Gastrocnemius medialis (tissue), 4 donors: ENCODE data around the gene TSNAX. TPM values are rescaled to one million over a fixed set of nuclear protein-coding genes. Genes with fewer than 3 reads are reported as not detected.
"Not testable (repeated sequence)": the region's sequence is repeated elsewhere in the genome, so short reads cannot be mapped to it uniquely, and the experiment has no call there.

Experiments used
- ATAC-seq, 2 donors: fragments of 150-250 bp; one replicate each; pipeline ENCODE4 v1.9.1; 2016
- DNase-seq, 2 donors: peaks; one replicate each; pipeline ENCODE4 v3.0.0-alpha.2; 2019
- H3K27ac ChIP-seq, 4 donors: fragments of 200-600 bp; sonication (generic); 1 replicate in 1 of 4; 2 replicates in 3 of 4; pipeline ENCODE4 v1.5.1; 2016 to 2018; ENCODE audit warnings: mild to moderate bottlenecking in 2 of 4, moderate library complexity in 1 of 4
- H3K27me3 ChIP-seq, 3 donors: fragments of 200-600 bp; sonication (generic) in 2 of 3; 1 replicate in 1 of 3; 2 replicates in 2 of 3; pipeline versions ENCODE4 v1.5.1 to v1.6.0; 2016 to 2019; ENCODE audit warnings: mild to moderate bottlenecking in 1 of 3, moderate library complexity in 1 of 3
- H3K36me3 ChIP-seq, 2 donors: fragments of 200-600 bp; sonication (generic) in 1 of 2; one replicate each; pipeline ENCODE4 v1.5.1; 2017 to 2018
- H3K4me1 ChIP-seq, 2 donors: fragments of 200-600 bp; sonication (generic) in 1 of 2; one replicate each; pipeline ENCODE4 v1.5.1; 2016 to 2017; ENCODE audit warnings: mild to moderate bottlenecking in 2 of 2
- H3K4me3 ChIP-seq, 4 donors: fragments of 200-600 bp; sonication (generic) in 3 of 4; 1 replicate in 1 of 4; 2 replicates in 3 of 4; pipeline ENCODE4 v1.5.1; 2016 to 2019; ENCODE audit warnings: mild to moderate bottlenecking in 2 of 4
- H3K9me3 ChIP-seq, 3 donors: fragments of 200-600 bp; sonication (generic) in 2 of 3; 1 replicate in 1 of 3; 2 replicates in 2 of 3; pipeline ENCODE4 v1.5.1; 2016 to 2019
- POLR2A ChIP-seq, 2 donors: fragments of 450-650 bp; IDR thresholded peaks; one replicate each; pipeline ENCODE4 v1.6.1; 2017; ENCODE audit warnings: antibody characterized with exemption in 2 of 2, mild to moderate bottlenecking in 2 of 2, moderate library complexity in 2 of 2
- in situ Hi-C, 4 donors: fragments of 200-750 bp; cut with MboI; loops; one replicate each; pipeline versions ENCODE4 v1.15.0 to v1.8.0; 2017; ENCODE audit warnings: low sequenced_read_pairs in 4 of 4
- intact Hi-C: fragments of 100-400 bp; cut with DNase I; formaldehyde crosslinking; loops from one replicate; pipeline ENCODE4 v1.15.1; 2023; ENCODE audit warnings: low total_unique reads
- total RNA-seq, 4 donors: library from RNA; depleted of rRNA; stranded (reverse); fragments of >200 nt; gene quantifications; one replicate each; pipeline versions ENCODE4 v1.1.0 to v1.2.3, GENCODE V29; 2016
- TF ChIP-seq, protein P1 (sequence below), 5 experiments: fragments of 450-650 bp in 3 of 5; fragments of 200-600 bp in 2 of 5; sonication (generic) in 2 of 5; IDR thresholded peaks in 4 of 5; conservative IDR thresholded peaks in 1 of 5; 1 replicate in 4 of 5; 2 replicates in 1 of 5; pipeline ENCODE4 v1.5.1; 2016 to 2019; ENCODE audit warnings: antibody characterized with exemption in 5 of 5, mild to moderate bottlenecking in 3 of 5, moderate library complexity in 3 of 5

The TSNAX gene
- total RNA-seq, 4 donors from 2014 or later: 47.8 to 84.2 (median 77.8) TPM

DNA sequence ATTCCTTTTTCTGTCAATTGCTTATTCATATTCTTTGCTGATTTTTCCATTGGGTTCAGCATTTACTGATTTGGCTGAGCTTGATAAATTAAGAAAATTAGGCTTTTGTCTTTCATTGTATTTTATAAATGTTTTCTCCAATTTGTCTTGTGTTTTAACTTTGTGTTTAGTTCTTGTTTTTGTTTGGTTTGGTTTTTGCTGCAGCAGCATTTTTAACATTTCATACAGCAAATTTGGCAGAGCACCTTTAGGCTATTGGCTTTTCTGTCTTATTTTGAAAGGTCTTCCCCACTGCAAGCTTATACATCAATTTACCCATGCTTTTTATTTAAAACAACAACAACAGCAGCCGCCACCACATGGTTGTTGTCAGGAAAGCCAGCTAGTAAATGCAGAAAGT, 64.3 kb downstream of the TSNAX start:
- Histone ChIP-seq H3K4me1 (peaks cover 3 to 12% of the 10 kb centered on the region in 2 donors), H3K27me3 (no peaks in the 10 kb centered on the region), H3K36me3 (no peaks in the 10 kb centered on the region), H3K27ac (no peak overlapping the region), H3K9me3 (no peaks in the 10 kb centered on the region), H3K4me3 (no peak overlapping the region)
- in situ Hi-C loops (no loop called here), intact Hi-C loops (loop anchor here (5.0 kb wide), 2 partner anchors 256 to 351 kb away; partner anchors contain the start of genes EXOC8, GNPAT and SPRTN)
- ATAC-seq (no peak), DNase-seq (no peak)
- TF ChIP-seq POLR2A (IDR thresholded peaks at IDR 0.05): no peak
- TF ChIP-seq, protein P1, sequence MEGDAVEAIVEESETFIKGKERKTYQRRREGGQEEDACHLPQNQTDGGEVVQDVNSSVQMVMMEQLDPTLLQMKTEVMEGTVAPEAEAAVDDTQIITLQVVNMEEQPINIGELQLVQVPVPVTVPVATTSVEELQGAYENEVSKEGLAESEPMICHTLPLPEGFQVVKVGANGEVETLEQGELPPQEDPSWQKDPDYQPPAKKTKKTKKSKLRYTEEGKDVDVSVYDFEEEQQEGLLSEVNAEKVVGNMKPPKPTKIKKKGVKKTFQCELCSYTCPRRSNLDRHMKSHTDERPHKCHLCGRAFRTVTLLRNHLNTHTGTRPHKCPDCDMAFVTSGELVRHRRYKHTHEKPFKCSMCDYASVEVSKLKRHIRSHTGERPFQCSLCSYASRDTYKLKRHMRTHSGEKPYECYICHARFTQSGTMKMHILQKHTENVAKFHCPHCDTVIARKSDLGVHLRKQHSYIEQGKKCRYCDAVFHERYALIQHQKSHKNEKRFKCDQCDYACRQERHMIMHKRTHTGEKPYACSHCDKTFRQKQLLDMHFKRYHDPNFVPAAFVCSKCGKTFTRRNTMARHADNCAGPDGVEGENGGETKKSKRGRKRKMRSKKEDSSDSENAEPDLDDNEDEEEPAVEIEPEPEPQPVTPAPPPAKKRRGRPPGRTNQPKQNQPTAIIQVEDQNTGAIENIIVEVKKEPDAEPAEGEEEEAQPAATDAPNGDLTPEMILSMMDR (IDR thresholded peaks at IDR 0.05 in 4 of 5, conservative IDR thresholded peaks at IDR 0.05 in 1 of 5): no peak

DNA sequence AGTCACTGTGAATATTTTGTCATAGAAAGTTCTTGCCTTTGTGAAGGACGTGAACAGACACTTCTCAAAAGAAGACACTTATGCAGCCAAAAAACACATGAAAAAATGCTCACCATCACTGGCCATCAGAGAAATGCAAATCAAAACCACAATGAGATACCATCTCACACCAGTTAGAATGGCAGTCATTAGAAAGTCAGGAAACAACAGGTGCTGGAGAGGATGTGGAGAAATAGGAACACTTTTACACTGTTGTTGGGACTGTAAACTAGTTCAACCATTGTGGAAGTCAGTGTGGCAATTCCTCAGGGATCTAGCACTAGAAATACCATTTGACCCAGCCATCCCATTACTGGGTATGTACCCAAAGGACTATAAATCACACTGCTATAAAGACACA, 64.8 kb downstream of the TSNAX start:
- ATAC-seq, H3K4me3 ChIP-seq, DNase-seq, H3K36me3 ChIP-seq, H3K27me3 ChIP-seq, H3K9me3 ChIP-seq, H3K27ac ChIP-seq, in situ Hi-C loops: not testable (repeated sequence)
- peaks cover 3 to 12% of the 10 kb centered on the region in 2 donors for H3K4me1 ChIP-seq
- intact Hi-C loops: loop anchor here (5.0 kb wide), 2 partner anchors 256 to 351 kb away; partner anchors contain the start of genes EXOC8, GNPAT and SPRTN

DNA sequence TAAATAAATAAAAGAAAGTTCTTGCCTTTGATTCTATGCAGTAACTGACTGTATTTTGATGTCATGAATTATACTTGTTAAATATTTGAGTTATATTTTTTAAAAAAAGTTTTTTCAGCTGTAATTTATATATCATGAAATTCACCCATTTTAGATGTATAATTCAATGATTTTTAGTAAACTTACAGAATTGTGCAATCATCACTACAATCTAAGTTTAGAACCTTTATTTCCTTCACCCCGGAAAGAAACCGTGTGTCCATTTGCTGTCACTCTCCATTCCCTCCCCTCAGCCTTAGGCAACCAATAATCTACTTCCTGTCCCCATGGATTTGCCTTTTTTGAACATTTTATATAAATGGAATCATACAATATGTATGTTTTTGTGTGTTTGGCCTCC, 65.7 kb downstream of the TSNAX start:
- ATAC-seq: no peak
- no peak for TF ChIP-seq POLR2A (IDR thresholded peaks at IDR 0.05)
- TF ChIP-seq, protein P1 (IDR thresholded peaks at IDR 0.05 in 4 of 5, conservative IDR thresholded peaks at IDR 0.05 in 1 of 5): no peak
- Histone ChIP-seq H3K27me3 (no peaks in the 10 kb centered on the region), H3K4me3 (no peak overlapping the region), H3K9me3 (no peaks in the 10 kb centered on the region), H3K36me3 (no peaks in the 10 kb centered on the region), H3K27ac (no peak overlapping the region), H3K4me1 (peaks cover 3 to 12% of the 10 kb centered on the region in 2 donors)
- DNase-seq: no peak
- intact Hi-C loops: loop anchor here (5.0 kb wide), 2 partner anchors 257 to 352 kb away; partner anchors contain the start of genes EXOC8, GNPAT and SPRTN
- in situ Hi-C loops: no loop called here

DNA sequence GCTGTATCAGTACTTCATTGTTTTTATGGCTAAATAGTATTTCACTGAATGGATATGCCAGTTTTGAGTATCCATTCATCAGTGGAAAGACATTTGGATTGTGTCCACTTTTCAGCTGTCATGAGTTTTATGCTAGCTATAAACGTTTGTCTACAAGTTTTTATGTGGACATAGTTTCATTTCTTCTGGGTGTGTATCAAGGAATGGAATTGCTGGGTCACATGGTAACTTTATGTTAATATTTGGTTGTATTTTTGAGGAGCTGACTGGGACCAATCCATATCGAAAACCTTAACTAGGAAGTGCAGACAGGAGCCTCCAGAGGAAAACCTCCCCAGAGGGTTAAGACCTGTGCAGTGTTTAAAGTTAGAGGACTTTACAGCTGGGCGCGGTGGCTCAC, 66.3 kb downstream of the TSNAX start:
- H3K9me3 ChIP-seq: no peaks in the 10 kb centered on the region
- no peaks in the 10 kb centered on the region for H3K27me3 ChIP-seq
- intact Hi-C loops (loop anchor here (5.0 kb wide), 2 partner anchors 257 to 352 kb away; partner anchors contain the start of genes EXOC8, GNPAT and SPRTN), in situ Hi-C loops (loop anchor here in 1 of 4 donors (5.0 kb wide), 1 partner anchor 237 kb away; no protein-coding TSS in a partner anchor)
- H3K36me3 ChIP-seq: no peaks in the 10 kb centered on the region
- H3K4me3 ChIP-seq: no peak overlapping the region
- ATAC-seq (no peak), DNase-seq (no peak)
- no peak for TF ChIP-seq POLR2A (IDR thresholded peaks at IDR 0.05)
- TF ChIP-seq, protein P1 (IDR thresholded peaks at IDR 0.05 in 4 of 5, conservative IDR thresholded peaks at IDR 0.05 in 1 of 5): no peak
- H3K4me1 ChIP-seq: peaks cover 3 to 12% of the 10 kb centered on the region in 2 donors
- no peak overlapping the region for H3K27ac ChIP-seq

DNA sequence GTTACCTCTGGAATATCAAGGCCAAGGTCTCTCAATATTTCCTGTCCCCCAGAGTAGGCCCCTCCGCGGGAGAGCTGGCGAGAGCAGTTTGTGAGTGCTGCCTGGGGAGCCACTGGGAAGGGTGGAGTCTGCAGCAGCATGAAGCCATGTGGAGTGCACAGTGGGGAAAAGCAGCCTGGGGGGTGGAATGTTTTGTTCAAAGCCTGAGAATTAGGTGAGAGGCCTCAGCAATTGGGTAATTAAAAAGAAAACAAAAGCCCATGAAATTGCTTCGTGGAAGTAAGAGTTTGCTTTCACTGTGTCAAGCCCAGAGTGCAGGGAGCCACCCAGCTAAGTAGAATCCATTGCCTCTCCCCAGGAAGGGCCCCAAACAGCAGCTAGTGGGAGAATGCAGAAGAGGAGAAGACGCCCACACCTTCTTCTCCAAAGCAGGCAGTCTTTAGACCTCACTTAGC, 67.9 kb downstream of the TSNAX start:
- no peak for TF ChIP-seq POLR2A (IDR thresholded peaks at IDR 0.05)
- TF ChIP-seq, protein P1 (IDR thresholded peaks at IDR 0.05 in 4 of 5, conservative IDR thresholded peaks at IDR 0.05 in 1 of 5): no peak
- H3K9me3 ChIP-seq: no peaks in the 10 kb centered on the region
- DNase-seq: no peak
- peaks cover 0 to 6% of the 10 kb centered on the region in 2 donors for H3K4me1 ChIP-seq
- intact Hi-C loops: no loop called here
- no peaks in the 10 kb centered on the region for H3K27me3 ChIP-seq
- no peaks in the 10 kb centered on the region for H3K36me3 ChIP-seq
- no peak overlapping the region for H3K4me3 ChIP-seq
- in situ Hi-C loops: loop anchor here in 1 of 4 donors (5.0 kb wide), 1 partner anchor 239 kb away; no protein-coding TSS in a partner anchor
- peak overlapping the region in 2 of 4 donors; percentile 18 to 50 for H3K27ac ChIP-seq
- ATAC-seq: no peak
